HG03066 (cell line): Measurements from ENCODE around the gene FHIT.

ENCODE experiments used
- ATAC-seq: cut with Tn5 transposase; IDR thresholded peaks from one replicate; pipeline ENCODE4 v1.9.1; 2021; ENCODE audit warnings: low read depth; ENCODE audit not compliant: unreplicated experiment

The FHIT gene

GRCh38 chr3:60599586-60599985 lies 651.7 kb downstream of the FHIT start:
- ATAC-seq: no peak

- ATAC-seq: no peak
These were observed 652.6 kb downstream of the FHIT start for GRCh38 chr3:60598671-60599070.

- ATAC-seq: no peak
These were observed 657.2 kb downstream of the FHIT start for GRCh38 chr3:60594025-60594424.

GRCh38 chr3:60591267-60591666 lies 660.0 kb downstream of the FHIT start:
- no peak for ATAC-seq

GRCh38 chr3:60588806-60589205 lies 662.4 kb downstream of the FHIT start:
- no peak for ATAC-seq

- no peak for ATAC-seq
These were observed 665.3 kb downstream of the FHIT start for GRCh38 chr3:60585918-60586317.

DNA sequence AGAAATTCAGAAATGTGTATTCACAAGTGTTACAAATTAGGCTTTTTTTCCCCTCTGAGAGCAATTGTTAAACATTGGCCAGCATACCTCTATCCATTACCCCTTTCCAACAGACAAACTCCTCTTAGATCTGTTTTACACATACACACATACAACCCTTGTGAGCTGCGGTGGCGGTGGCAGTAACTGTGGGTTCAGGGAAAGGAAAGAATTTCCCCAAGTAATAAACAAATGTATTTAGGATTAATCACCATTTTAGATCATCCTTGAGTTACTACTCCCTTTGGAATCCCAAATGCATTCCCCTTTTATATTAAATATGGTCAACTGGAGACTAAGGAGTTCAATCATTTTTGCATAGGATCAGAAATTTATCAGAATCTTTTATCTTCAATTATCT lies 667.0 kb downstream of the FHIT start:
- ATAC-seq: no peak

DNA sequence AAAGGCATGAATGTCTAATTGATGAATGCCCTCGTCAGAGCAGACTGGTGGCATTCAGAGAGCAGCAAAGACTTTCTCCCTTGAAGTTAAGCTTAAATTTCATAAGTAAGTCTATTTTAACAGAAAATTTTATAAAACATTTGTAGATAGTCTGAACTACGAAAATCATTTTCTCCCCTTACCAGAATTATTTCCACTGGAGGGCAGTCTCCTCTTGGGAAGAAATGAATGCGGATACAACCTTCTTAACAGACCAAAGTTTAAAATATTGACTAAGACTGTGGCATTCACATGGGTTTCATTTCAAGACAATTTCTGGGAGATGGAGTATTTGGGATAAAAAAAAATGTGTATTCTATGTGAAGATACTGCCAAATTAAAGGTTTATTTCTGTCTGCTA lies 669.0 kb downstream of the FHIT start:
- no peak for ATAC-seq

GRCh38 chr3:60580809-60581208 lies 670.4 kb downstream of the FHIT start:
- no peak for ATAC-seq

- no peak for ATAC-seq
These were observed 671.5 kb downstream of the FHIT start for GRCh38 chr3:60579734-60580133.

DNA sequence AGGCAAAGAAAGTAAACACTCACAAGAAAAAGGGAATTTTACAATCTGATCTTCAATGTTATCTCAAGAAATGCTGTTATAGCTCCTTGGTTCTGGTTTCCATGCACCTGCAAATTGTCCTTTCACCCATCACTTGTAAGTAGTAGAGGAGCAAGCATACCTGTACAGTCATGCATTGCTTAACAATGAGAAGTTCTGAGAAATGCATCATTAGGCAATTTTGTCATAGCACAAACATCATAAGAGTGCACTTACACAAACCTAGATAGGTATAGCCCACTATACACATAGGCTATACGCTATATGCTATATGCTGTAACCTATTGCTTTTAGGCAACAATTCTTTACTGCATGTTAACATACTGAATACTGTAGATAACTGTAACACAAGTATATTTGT lies 672.3 kb downstream of the FHIT start:
- no peak for ATAC-seq

DNA sequence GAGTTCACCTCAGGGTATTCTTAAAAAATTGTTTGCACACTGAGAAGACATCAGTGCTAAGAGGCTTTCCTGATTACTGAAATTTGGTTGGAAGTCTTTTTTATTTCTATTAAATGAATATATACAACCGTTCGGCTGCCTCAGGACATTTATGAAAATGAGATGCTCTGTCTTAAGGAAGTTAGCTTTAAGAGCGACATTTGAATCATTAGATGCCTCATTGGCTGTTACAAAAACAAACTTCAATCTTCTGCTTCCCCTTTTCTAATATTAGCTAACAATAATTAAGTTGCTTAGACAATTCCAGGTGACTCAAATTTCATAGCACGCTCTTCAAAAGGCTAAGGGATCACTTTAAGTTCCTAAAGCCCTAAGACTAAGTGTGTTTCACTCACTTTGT lies 673.7 kb downstream of the FHIT start:
- no peak for ATAC-seq

- no peak for ATAC-seq
These were observed 675.5 kb downstream of the FHIT start for GRCh38 chr3:60575718-60576272.

GRCh38 chr3:60574046-60574769 lies 677.0 kb downstream of the FHIT start:
- no peak for ATAC-seq

DNA sequence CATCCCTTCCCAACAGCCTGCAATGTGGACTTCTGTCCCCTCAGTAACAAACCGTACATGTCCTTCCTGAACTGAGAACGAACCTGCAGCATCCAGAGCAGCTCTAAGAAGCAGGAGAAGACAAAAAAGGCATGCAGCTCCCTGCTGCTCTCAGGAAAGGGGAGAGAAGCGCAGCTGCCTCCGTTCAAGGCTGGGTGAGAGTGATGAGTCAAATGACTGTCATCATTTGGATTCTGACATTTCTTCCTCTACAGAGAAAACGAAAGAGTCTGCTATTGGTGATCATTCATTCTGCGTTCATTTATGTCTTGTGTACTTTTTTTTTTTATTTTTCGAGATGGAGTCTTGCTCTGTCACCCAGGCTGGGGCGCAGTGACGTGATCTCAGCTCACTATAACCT lies 677.8 kb downstream of the FHIT start:
- no peak for ATAC-seq

DNA sequence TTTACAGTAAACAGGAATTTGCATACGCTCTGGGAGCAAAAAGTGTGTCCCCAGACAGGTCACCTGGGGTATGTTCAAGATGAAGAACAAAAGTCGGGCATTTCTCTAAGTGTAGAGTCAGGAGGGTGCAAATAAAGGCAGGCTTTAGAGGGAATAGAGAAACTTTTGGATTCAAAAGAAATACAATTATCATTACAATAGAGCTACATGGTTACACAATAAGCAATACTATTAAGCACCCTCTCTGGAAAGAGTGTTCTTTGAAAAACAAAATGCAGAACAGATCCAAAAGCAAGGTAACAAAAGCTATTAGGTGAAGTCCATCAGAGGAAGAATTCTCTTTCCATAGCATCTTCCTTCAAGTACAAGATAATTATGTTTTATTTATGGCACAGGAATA lies 679.7 kb downstream of the FHIT start:
- no peak for ATAC-seq

- ATAC-seq: no peak
These were observed 694.1 kb downstream of the FHIT start for GRCh38 chr3:60557122-60557521.

- peak; percentile 91 for ATAC-seq
These were observed 695.4 kb downstream of the FHIT start for GRCh38 chr3:60555686-60556354.

GRCh38 chr3:60553144-60553543 lies 698.1 kb downstream of the FHIT start:
- ATAC-seq: no peak

DNA sequence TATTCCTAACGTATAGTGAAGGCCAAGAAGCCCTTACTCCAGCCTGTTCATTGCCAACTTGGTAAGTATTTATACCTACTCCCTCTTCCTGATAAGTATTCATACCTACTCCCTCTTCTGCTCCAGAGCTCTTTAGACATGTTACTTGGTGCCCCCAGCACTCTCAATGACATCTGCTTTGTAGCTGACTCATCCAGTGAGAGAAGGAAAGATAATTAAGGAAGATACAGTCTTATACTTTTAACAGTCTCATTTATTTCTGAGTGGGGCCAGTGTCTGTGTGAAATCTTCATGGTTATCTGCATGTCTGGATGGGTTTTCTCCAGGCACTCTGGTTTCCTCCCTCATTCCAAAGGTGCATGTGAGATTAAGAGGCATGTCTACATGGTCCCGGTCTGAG lies 698.7 kb downstream of the FHIT start:
- no peak for ATAC-seq

GRCh38 chr3:60551455-60552209 lies 699.6 kb downstream of the FHIT start:
- ATAC-seq: no peak
